Peyer's patch (tissue), 4 donors: Measurements from ENCODE around the gene NCAPD3. TPM values are rescaled to one million over a fixed set of nuclear protein-coding genes. Genes with fewer than 3 reads are reported as not detected.
A peak's percentile ranks its signal among the peaks of the same experiment; 100 is the strongest.
"Not testable (repeated sequence)": the region's sequence is repeated elsewhere in the genome, so short reads cannot be mapped to it uniquely, and the experiment has no call there.

Source experiments
- DNase-seq, 3 donors: peaks; one replicate each; pipeline ENCODE4 v3.0.0-alpha.2; 2017 to 2019
- H3K27ac ChIP-seq, 4 donors: fragments of 200-600 bp; sonication (generic); one replicate each; pipeline ENCODE4 v1.5.1; 2016 to 2019
- H3K27me3 ChIP-seq, 2 donors: fragments of 200-600 bp; sonication (generic); one replicate each; pipeline ENCODE4 v1.5.1; 2019
- H3K36me3 ChIP-seq, 3 donors: fragments of 200-600 bp; sonication (generic); one replicate each; pipeline ENCODE4 v1.5.1; 2016 to 2019
- H3K4me1 ChIP-seq, 4 donors: fragments of 200-600 bp; sonication (generic); one replicate each; pipeline ENCODE4 v1.5.1; 2016 to 2019
- H3K4me3 ChIP-seq, 4 donors: fragments of 200-600 bp; sonication (generic); 1 replicate in 3 of 4; 2 replicates in 1 of 4; pipeline ENCODE4 v1.5.1; 2016 to 2019; ENCODE audit warnings: mild to moderate bottlenecking in 1 of 4
- H3K9me3 ChIP-seq, 4 donors: fragments of 200-600 bp; sonication (generic); one replicate each; pipeline ENCODE4 v1.5.1; 2016 to 2019; ENCODE audit warnings: mild to moderate bottlenecking in 1 of 4
- POLR2A ChIP-seq, 2 donors: fragments of 450-650 bp; IDR thresholded peaks; one replicate each; pipeline ENCODE4 v1.5.1; 2017; ENCODE audit warnings: antibody characterized with exemption in 2 of 2, mild to moderate bottlenecking in 2 of 2, moderate library complexity in 2 of 2
- total RNA-seq, 4 donors: library from RNA; depleted of rRNA; stranded (reverse); fragments of >200 nt; gene quantifications; one replicate each; pipeline ENCODE4 v1.1.0, GENCODE V29; 2016
- TF ChIP-seq, protein P1 (sequence below), 6 experiments: fragments of 450-650 bp in 4 of 6; fragments of 200-600 bp in 2 of 6; sonication (generic) in 1 of 6; IDR thresholded peaks; one replicate each; pipeline ENCODE4 v1.5.1; 2017 to 2019; ENCODE audit warnings: antibody characterized with exemption in 6 of 6, mild to moderate bottlenecking in 3 of 6, moderate library complexity in 1 of 6

NCAPD3 gene
- total RNA-seq, 4 donors from 2014 or later, result 12.5 to 30.5 (median 13.9) TPM

DNA sequence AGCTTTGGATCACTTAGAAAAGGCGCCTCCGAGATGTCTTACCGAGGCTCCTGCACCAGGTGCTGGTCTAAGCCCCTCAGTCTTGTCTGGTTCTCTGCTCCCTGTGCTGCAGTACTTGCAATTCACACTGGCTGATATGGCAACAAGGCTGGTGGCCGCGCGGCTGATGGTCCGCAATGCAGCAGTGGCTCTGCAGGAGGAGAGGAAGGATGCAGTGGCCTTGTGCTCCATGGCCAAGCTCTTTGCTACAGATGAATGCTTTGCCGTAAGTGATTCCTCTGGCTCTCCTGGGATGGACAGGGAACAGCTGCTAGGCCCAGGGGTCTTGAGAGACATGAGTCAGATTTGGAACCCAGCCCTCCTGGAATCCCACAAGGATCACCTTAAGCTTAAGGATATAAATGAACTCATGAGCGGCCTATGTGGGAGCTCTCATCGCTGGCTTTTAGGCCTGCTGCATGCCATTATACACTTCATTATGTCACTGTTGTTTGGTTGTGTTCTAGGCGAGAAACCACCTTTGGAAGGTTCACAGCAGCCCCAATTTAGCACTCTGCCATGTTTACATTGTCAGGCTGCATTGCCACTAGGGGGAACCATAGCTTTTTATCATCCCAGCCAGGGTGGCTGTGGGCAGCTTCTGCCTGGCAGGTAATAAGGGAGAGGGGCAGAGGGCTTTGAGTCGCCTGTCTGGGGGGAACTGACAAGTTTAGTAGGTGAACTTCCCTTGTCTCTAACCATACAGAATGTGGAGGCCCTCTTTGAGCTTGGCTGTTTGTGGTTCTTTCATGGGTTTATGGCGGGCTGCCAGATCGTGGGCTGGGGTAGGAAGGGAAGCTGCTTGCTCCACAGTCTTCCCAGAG, 38.1 kb upstream of the NCAPD3 start:
- no peak for DNase-seq
- Histone ChIP-seq H3K4me3 (no peak overlapping the region), H3K27me3 (no peaks in the 10 kb centered on the region), H3K9me3 (no peaks in the 10 kb centered on the region), H3K36me3 (peaks cover 0 to 75% (median 0%) of the 10 kb centered on the region in 3 donors), H3K27ac (no peak overlapping the region), H3K4me1 (no peaks in the 10 kb centered on the region)
- TF ChIP-seq POLR2A (IDR thresholded peaks at IDR 0.05), result no peak
- TF ChIP-seq, protein P1, sequence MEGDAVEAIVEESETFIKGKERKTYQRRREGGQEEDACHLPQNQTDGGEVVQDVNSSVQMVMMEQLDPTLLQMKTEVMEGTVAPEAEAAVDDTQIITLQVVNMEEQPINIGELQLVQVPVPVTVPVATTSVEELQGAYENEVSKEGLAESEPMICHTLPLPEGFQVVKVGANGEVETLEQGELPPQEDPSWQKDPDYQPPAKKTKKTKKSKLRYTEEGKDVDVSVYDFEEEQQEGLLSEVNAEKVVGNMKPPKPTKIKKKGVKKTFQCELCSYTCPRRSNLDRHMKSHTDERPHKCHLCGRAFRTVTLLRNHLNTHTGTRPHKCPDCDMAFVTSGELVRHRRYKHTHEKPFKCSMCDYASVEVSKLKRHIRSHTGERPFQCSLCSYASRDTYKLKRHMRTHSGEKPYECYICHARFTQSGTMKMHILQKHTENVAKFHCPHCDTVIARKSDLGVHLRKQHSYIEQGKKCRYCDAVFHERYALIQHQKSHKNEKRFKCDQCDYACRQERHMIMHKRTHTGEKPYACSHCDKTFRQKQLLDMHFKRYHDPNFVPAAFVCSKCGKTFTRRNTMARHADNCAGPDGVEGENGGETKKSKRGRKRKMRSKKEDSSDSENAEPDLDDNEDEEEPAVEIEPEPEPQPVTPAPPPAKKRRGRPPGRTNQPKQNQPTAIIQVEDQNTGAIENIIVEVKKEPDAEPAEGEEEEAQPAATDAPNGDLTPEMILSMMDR (IDR thresholded peaks at IDR 0.05), result peak in 4 of 6 experiments; percentile 23 to 47 (median 40)

GRCh38 chr11:134260983-134261382, 37.2 kb upstream of the NCAPD3 start:
- Histone ChIP-seq H3K36me3 (peaks cover 0 to 76% (median 0%) of the 10 kb centered on the region in 3 donors), H3K27ac (no peak overlapping the region), H3K4me1 (no peaks in the 10 kb centered on the region), H3K4me3 (no peak overlapping the region), H3K27me3 (no peaks in the 10 kb centered on the region), H3K9me3 (no peaks in the 10 kb centered on the region)
- no peak for TF ChIP-seq POLR2A (IDR thresholded peaks at IDR 0.05)
- TF ChIP-seq, protein P1 (IDR thresholded peaks at IDR 0.05), result no peak
- no peak for DNase-seq

GRCh38 chr11:134260503-134260902, 36.7 kb upstream of the NCAPD3 start:
- Histone ChIP-seq H3K4me3 (no peak overlapping the region), H3K9me3 (no peaks in the 10 kb centered on the region), H3K27me3 (no peaks in the 10 kb centered on the region), H3K36me3 (peaks cover 0 to 76% (median 0%) of the 10 kb centered on the region in 3 donors), H3K4me1 (no peaks in the 10 kb centered on the region), H3K27ac (no peak overlapping the region)
- TF ChIP-seq POLR2A (IDR thresholded peaks at IDR 0.05), result no peak
- TF ChIP-seq, protein P1 (IDR thresholded peaks at IDR 0.05), result no peak
- no peak for DNase-seq

- Histone ChIP-seq H3K27me3 (no peaks in the 10 kb centered on the region), H3K4me3 (no peak overlapping the region), H3K27ac (no peak overlapping the region), H3K9me3 (no peaks in the 10 kb centered on the region), H3K4me1 (peaks cover 0 to 7% (median 3%) of the 10 kb centered on the region in 4 donors), H3K36me3 (peaks cover 0 to 64% (median 0%) of the 10 kb centered on the region in 3 donors)
- peak in 1 of 3 donors; percentile 19 for DNase-seq
- TF ChIP-seq, protein P1 (IDR thresholded peaks at IDR 0.05), result no peak
- TF ChIP-seq POLR2A (IDR thresholded peaks at IDR 0.05), result no peak
Observed at GRCh38 chr11:134258577-134258976, 34.8 kb upstream of the NCAPD3 start.

DNA sequence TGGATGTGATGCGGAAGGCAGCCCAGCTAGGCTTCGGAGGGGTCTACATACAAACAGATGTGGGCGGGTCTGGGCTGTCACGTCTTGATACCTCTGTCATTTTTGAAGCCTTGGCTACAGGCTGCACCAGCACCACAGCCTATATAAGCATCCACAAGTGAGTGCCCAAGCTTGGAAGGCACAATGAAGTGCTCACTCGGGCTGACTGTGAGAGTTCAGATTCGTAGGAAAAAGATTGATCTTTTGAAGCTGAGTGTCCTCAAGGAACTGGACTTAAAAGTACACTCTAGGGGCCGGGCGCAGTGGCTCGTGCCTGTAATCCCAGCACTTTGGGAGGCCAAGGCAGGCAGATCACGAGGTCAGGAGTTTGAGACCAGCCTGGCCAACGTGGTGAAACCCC, 33.3 kb upstream of the NCAPD3 start:
- DNase-seq, result no peak
- Histone ChIP-seq H3K27me3 (no peaks in the 10 kb centered on the region), H3K4me1 (peaks cover 0 to 14% (median 3%) of the 10 kb centered on the region in 4 donors), H3K4me3 (no peak overlapping the region), H3K9me3 (no peaks in the 10 kb centered on the region), H3K27ac (no peak overlapping the region), H3K36me3 (peaks cover 0 to 49% (median 0%) of the 10 kb centered on the region in 3 donors)
- TF ChIP-seq, protein P1 (IDR thresholded peaks at IDR 0.05), result no peak
- TF ChIP-seq POLR2A (IDR thresholded peaks at IDR 0.05), result no peak

DNA sequence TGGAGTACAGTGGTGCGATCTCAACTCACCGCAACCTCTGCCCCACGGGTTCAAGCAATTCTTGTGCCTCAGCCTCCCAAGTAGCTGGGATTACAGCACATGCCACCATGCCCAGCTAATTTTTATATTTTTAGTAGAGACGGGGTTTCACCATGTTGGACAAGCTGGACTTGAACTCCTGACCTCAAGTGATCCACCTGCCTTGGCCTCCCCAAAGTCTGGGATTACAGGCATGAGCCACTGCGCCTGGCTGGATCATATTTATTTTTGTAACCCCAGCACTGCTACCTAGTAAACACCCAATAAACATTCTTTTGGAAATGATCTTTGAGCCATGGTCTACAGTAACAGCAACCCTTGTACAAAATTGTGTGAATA, 31.4 kb upstream of the NCAPD3 start:
- not testable (repeated sequence) for H3K9me3 ChIP-seq, DNase-seq, H3K27me3 ChIP-seq, H3K27ac ChIP-seq, H3K4me3 ChIP-seq
- H3K4me1 ChIP-seq, result peaks cover 0 to 21% (median 3%) of the 10 kb centered on the region in 4 donors
- H3K36me3 ChIP-seq, result peaks cover 0 to 39% (median 0%) of the 10 kb centered on the region in 3 donors
